KMS-11 (cell line): ENCODE measurements around the gene NT5DC3.

Source experiments
- H2AFZ ChIP-seq: fragments of 200-600 bp; sonication (generic); 2 replicates; pipeline ENCODE4 v1.6.1; 2016; ENCODE audit warnings: antibody characterized with exemption, mixed run types, low read depth
- H3K27ac ChIP-seq: fragments of 200-600 bp; sonication (generic); 2 replicates; pipeline ENCODE4 v1.6.1; 2016; ENCODE audit warnings: mild to moderate bottlenecking, mixed run types
- H3K27me3 ChIP-seq: fragments of 200-600 bp; sonication (generic); 2 replicates; pipeline ENCODE4 v1.6.1; 2017; ENCODE audit warnings: mild to moderate bottlenecking, low read depth, mixed run types, moderate library complexity; ENCODE audit not compliant: insufficient read depth
- H3K36me3 ChIP-seq: fragments of 200-600 bp; sonication (generic); 2 replicates; pipeline ENCODE4 v1.6.1; 2017; ENCODE audit warnings: mild to moderate bottlenecking, mixed run types; ENCODE audit not compliant: insufficient read depth
- H3K4me1 ChIP-seq: fragments of 200-600 bp; sonication (generic); 2 replicates; pipeline ENCODE4 v1.6.1; 2016; ENCODE audit warnings: mild to moderate bottlenecking, low read depth, mixed run types; ENCODE audit not compliant: poor library complexity, severe bottlenecking
- H3K4me2 ChIP-seq: fragments of 200-600 bp; sonication (generic); 2 replicates; pipeline ENCODE4 v1.7.0; 2016; ENCODE audit warnings: mild to moderate bottlenecking, mixed run types
- H3K4me3 ChIP-seq: fragments of 200-600 bp; sonication (generic); IDR thresholded peaks from 2 replicates; pipeline ENCODE4 v1.6.1; 2017; ENCODE audit warnings: low read depth, low read length, mixed read lengths; ENCODE audit not compliant: insufficient read depth
- H3K79me2 ChIP-seq: fragments of 200-600 bp; sonication (generic); 2 replicates; pipeline ENCODE4 v1.6.1; 2016; ENCODE audit warnings: low read depth, mixed run types; ENCODE audit not compliant: insufficient read depth
- H3K9ac ChIP-seq: fragments of 200-600 bp; sonication (generic); 2 replicates; pipeline ENCODE4 v1.6.1; 2016; ENCODE audit warnings: mild to moderate bottlenecking, mixed run types
- H4K20me1 ChIP-seq: fragments of 200-600 bp; sonication (generic); 2 replicates; pipeline ENCODE4 v1.6.1; 2016; ENCODE audit warnings: mild to moderate bottlenecking, mixed run types; ENCODE audit not compliant: insufficient read depth
- TF ChIP-seq, protein P1 (sequence below): fragments of 200-600 bp; sonication (generic); conservative IDR thresholded peaks from 2 replicates; pipeline ENCODE4 v1.6.1; 2017; ENCODE audit warnings: low read depth, mild to moderate bottlenecking, antibody characterized with exemption, low read length, moderate library complexity, mixed read lengths

NT5DC3 gene

DNA sequence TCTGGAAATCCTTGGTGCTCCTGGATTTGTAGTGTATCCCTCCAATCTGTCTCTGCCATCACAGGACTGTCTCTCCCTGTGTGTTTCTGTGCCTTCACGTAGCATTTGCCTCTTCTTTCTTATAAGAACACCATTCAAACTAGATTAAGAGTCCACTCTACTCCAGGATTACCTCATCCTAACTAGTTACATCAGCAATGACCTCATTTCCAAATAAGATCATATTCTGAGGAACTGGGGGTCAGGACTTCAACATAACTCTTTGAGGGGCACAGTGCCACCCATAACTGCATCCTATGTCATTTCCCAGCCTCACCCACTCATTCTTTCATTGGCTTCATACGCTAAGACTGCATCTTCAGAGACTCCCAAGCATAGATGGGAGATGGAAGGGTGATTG, 106.2 kb downstream of the NT5DC3 start:
- no peaks in the 10 kb centered on the region for H3K36me3 ChIP-seq
- TF ChIP-seq, protein P1, sequence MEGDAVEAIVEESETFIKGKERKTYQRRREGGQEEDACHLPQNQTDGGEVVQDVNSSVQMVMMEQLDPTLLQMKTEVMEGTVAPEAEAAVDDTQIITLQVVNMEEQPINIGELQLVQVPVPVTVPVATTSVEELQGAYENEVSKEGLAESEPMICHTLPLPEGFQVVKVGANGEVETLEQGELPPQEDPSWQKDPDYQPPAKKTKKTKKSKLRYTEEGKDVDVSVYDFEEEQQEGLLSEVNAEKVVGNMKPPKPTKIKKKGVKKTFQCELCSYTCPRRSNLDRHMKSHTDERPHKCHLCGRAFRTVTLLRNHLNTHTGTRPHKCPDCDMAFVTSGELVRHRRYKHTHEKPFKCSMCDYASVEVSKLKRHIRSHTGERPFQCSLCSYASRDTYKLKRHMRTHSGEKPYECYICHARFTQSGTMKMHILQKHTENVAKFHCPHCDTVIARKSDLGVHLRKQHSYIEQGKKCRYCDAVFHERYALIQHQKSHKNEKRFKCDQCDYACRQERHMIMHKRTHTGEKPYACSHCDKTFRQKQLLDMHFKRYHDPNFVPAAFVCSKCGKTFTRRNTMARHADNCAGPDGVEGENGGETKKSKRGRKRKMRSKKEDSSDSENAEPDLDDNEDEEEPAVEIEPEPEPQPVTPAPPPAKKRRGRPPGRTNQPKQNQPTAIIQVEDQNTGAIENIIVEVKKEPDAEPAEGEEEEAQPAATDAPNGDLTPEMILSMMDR = no peak
- no peak overlapping the region for H2AFZ ChIP-seq
- H3K27me3 ChIP-seq = no peaks in the 10 kb centered on the region
- H3K27ac ChIP-seq = no peak overlapping the region
- H3K4me3 ChIP-seq = no peak overlapping the region
- H3K9ac ChIP-seq = no peak overlapping the region
- H3K79me2 ChIP-seq = no peaks in the 10 kb centered on the region
- no peak overlapping the region for H3K4me2 ChIP-seq
- no peaks in the 10 kb centered on the region for H3K4me1 ChIP-seq
- H4K20me1 ChIP-seq = no peaks in the 10 kb centered on the region

DNA sequence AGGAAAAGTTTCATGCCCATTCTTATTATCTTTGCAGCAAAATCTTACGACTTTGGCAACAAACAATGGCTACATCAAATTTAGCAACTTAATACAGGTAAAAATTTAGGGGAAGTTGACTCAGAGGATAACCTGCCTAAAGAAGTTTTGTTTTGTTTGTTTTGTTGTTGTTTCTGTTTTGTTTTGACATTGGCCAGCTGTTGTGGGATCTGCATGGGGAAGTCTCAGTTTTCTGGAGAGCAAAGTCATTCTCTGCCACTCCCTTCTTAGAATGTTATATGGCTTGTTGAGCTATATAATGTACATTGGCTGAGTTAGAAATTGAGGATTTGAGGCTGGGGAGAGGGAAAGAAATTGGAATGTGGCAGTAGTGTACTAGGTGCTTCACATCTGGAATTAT, 109.5 kb downstream of the NT5DC3 start:
- H3K27ac ChIP-seq = no peak overlapping the region
- H3K9ac ChIP-seq = no peak overlapping the region
- no peak overlapping the region for H2AFZ ChIP-seq
- H3K4me2 ChIP-seq = no peak overlapping the region
- H4K20me1 ChIP-seq = no peaks in the 10 kb centered on the region
- no peak overlapping the region for H3K4me3 ChIP-seq
- H3K79me2 ChIP-seq = no peaks in the 10 kb centered on the region
- TF ChIP-seq, protein P1 = no peak
- H3K36me3 ChIP-seq = no peaks in the 10 kb centered on the region
- H3K4me1 ChIP-seq = no peaks in the 10 kb centered on the region
- no peaks in the 10 kb centered on the region for H3K27me3 ChIP-seq

- Histone ChIP-seq H3K27ac (no peak overlapping the region), H3K9ac (no peak overlapping the region), H3K27me3 (no peaks in the 10 kb centered on the region), H3K36me3 (no peaks in the 10 kb centered on the region), H4K20me1 (no peaks in the 10 kb centered on the region), H3K79me2 (no peaks in the 10 kb centered on the region), H2AFZ (no peak overlapping the region), H3K4me1 (no peaks in the 10 kb centered on the region), H3K4me2 (no peak overlapping the region), H3K4me3 (no peak overlapping the region)
- TF ChIP-seq, protein P1 = no peak
These were observed 111.5 kb downstream of the NT5DC3 start for GRCh38 chr12:103729499-103729898.

DNA sequence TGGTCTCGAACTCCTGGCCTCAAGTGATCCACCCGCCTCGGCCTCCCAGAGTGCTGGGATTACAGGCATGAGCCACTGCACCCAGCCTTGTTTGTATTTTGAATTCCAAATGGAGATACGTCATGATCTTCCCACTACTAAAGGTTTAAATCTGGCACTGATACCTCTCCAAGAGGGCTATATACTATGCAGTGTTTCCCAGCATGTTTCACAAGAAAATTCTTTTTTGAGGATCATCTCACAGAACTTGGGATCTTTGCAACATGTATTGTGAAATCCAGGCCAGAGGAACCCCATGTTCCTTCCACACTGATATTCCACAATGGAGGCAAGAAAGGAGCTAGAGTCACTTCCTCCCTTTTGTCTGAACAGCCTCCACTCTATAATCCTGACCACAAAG, 112.7 kb downstream of the NT5DC3 start:
- H3K4me1 ChIP-seq = no peaks in the 10 kb centered on the region
- no peaks in the 10 kb centered on the region for H3K79me2 ChIP-seq
- no peak overlapping the region for H3K4me3 ChIP-seq
- H3K27me3 ChIP-seq = no peaks in the 10 kb centered on the region
- H2AFZ ChIP-seq = no peak overlapping the region
- no peak overlapping the region for H3K4me2 ChIP-seq
- TF ChIP-seq, protein P1 = no peak
- H3K27ac ChIP-seq = no peak overlapping the region
- H3K9ac ChIP-seq = no peak overlapping the region
- no peaks in the 10 kb centered on the region for H4K20me1 ChIP-seq
- no peaks in the 10 kb centered on the region for H3K36me3 ChIP-seq
